A549 (cell line): Measurements from ENCODE around the gene ITPA. TPM values are rescaled to one million over a fixed set of nuclear protein-coding genes. Genes with fewer than 3 reads are reported as not detected.
A peak's percentile ranks its signal among the peaks of the same experiment; 100 is the strongest.

Experiments
- ATAC-seq, 2 experiments: fragments of 200-7000 bp in 1 of 2; fragments of >200 bp in 1 of 2; cut with Nextera tagmentation in 1 of 2; cut with Tn5 transposase in 1 of 2; 3 replicates each; pipeline versions ENCODE4 v1.8.0 to v1.9.1; 2018 to 2020; ENCODE audit warnings: mild to moderate bottlenecking in 1 of 2, moderate library complexity in 1 of 2
- CTCF ChIA-PET: fragments of 300-600 bp; sonication (Branson Sonifier 250); formaldehyde crosslinking; extraction: SDS; loops from one replicate; lab custom pipeline; 2021; ENCODE audit warnings: antibody characterized with exemption, inconsistent platforms; lab: Yijun Ruan, JAX
- POLR2A ChIA-PET: fragments of 350-600 bp; formaldehyde crosslinking; extraction: SDS; loops from one replicate; lab custom pipeline; 2021; ENCODE audit warnings: antibody characterized with exemption, inconsistent platforms; lab: Yijun Ruan, JAX
- DNase-seq, 2 experiments: peaks; one replicate each; pipeline versions ENCODE4 v3.0.0 to v3.0.0-alpha.2; 2011 to 2016; ENCODE audit warnings: low read depth in 1 of 2, low spot score in 1 of 2
- FAIRE-seq: peaks from 2 replicates; lab custom pipeline; 2011; peaks lifted over from hg19 to GRCh38; lab: Jason Lieb, UNC
- H3K27ac ChIP-seq, 2 experiments: fragments of >200 bp; sonication (Bioruptor Twin); formaldehyde crosslinking; 3 replicates each; pipeline ENCODE4 v1.5.1; 2016 to 2017
- H3K4me1 ChIP-seq: fragments of >200 bp; sonication (Bioruptor Twin); formaldehyde crosslinking; 3 replicates; pipeline ENCODE4 v1.6.1; 2016
- H3K4me2 ChIP-seq: fragments of >200 bp; sonication (Bioruptor Twin); formaldehyde crosslinking; 3 replicates; pipeline ENCODE4 v1.6.1; 2016
- H3K4me3 ChIP-seq: fragments of >200 bp; sonication (Bioruptor Twin); formaldehyde crosslinking; 3 replicates; pipeline ENCODE4 v1.5.1; 2016
- H3K9me3 ChIP-seq: fragments of >200 bp; sonication (Bioruptor Twin); formaldehyde crosslinking; 3 replicates; pipeline ENCODE4 v1.6.1; 2016
- CHD2 ChIP-seq: fragments of 150-350 bp; IDR thresholded peaks from 2 replicates; pipeline ENCODE4 v1.6.1; 2014; ENCODE audit warnings: low read length; ENCODE audit not compliant: partially characterized antibody
- EHF ChIP-seq: fragments of 250-450 bp; sonication (Bioruptor Pico); IDR thresholded peaks from 2 replicates; pipeline ENCODE4 v1.5.0; 2020; ENCODE audit warnings: mild to moderate bottlenecking
- EHMT2 ChIP-seq: fragments of 200-600 bp; sonication (generic); IDR thresholded peaks from 2 replicates; pipeline ENCODE4 v1.6.1; 2016; ENCODE audit warnings: antibody characterized with exemption, low read depth, mild to moderate bottlenecking, moderate library complexity
- EP300 ChIP-seq, 2 experiments: fragments of >200 bp; sonication (Bioruptor Twin); formaldehyde crosslinking; IDR thresholded peaks; 2 replicates in 1 of 2; 3 replicates in 1 of 2; pipeline ENCODE4 v1.6.1; 2016 to 2017
- HOXA7 ChIP-seq: fragments of 250-450 bp; sonication (Bioruptor Pico); IDR thresholded peaks from 2 replicates; pipeline ENCODE4 v1.5.0; 2020; ENCODE audit warnings: mild to moderate bottlenecking, moderate library complexity
- HOXB5 ChIP-seq: fragments of 250-450 bp; sonication (Bioruptor Pico); IDR thresholded peaks from 2 replicates; pipeline ENCODE4 v1.5.0; 2020; ENCODE audit warnings: mild to moderate bottlenecking, moderate library complexity
- JUN ChIP-seq, 2 experiments: fragments of >200 bp; sonication (Bioruptor Twin); formaldehyde crosslinking; IDR thresholded peaks; 2 replicates in 1 of 2; 3 replicates in 1 of 2; pipeline ENCODE4 v1.6.1; 2016 to 2017
- KDM5A ChIP-seq: fragments of 200-600 bp; sonication (generic); IDR thresholded peaks from 2 replicates; pipeline ENCODE4 v1.6.1; 2016; ENCODE audit warnings: antibody characterized with exemption, mild to moderate bottlenecking
- MYC ChIP-seq: IDR thresholded peaks from 2 replicates; pipeline ENCODE4 v1.6.1; 2012; ENCODE audit warnings: mild to moderate bottlenecking, inconsistent platforms, low read length, improper control_type of control experiment, borderline replicate concordance
- NR3C1 ChIP-seq: fragments of >200 bp; sonication (Bioruptor Twin); formaldehyde crosslinking; IDR thresholded peaks from 3 replicates; pipeline ENCODE4 v1.6.1; 2017
- RARB ChIP-seq: fragments of 250-450 bp; sonication (Bioruptor Pico); IDR thresholded peaks from 2 replicates; pipeline ENCODE4 v1.8.0; 2021; ENCODE audit warnings: mild to moderate bottlenecking, moderate library complexity
- RCOR1 ChIP-seq: fragments of 150-350 bp; IDR thresholded peaks from 2 replicates; pipeline ENCODE4 v1.6.1; 2014; ENCODE audit warnings: antibody characterized with exemption, low read length, low read depth
- RFX5 ChIP-seq: fragments of 450-650 bp; IDR thresholded peaks from 2 replicates; pipeline ENCODE4 v1.7.1; 2014; ENCODE audit warnings: antibody characterized with exemption, mild to moderate bottlenecking, moderate library complexity
- SMC3 ChIP-seq: fragments of >200 bp; sonication (Bioruptor Twin); formaldehyde crosslinking; IDR thresholded peaks from 3 replicates; pipeline ENCODE4 v1.6.1; 2018; ENCODE audit warnings: inconsistent platforms
- TFCP2L1 ChIP-seq: fragments of 250-450 bp; sonication (Bioruptor Pico); IDR thresholded peaks from 2 replicates; pipeline ENCODE4 v1.5.0; 2021; ENCODE audit warnings: mild to moderate bottlenecking
- ZC3H11A ChIP-seq: fragments of 450-650 bp; IDR thresholded peaks from 2 replicates; pipeline ENCODE4 v1.6.1; 2014; ENCODE audit warnings: antibody characterized with exemption, mild to moderate bottlenecking
- ZFP36 ChIP-seq: fragments of 450-650 bp; IDR thresholded peaks from 2 replicates; pipeline ENCODE4 v1.6.1; 2014; ENCODE audit warnings: borderline replicate concordance; ENCODE audit not compliant: partially characterized antibody
- WGBS: methylation state at CpG from one replicate; pipeline ENCODE4 v1.1.6; 2017; ENCODE audit errors: missing lambda C conversion rate; 5-methylcytosine and 5-hydroxymethylcytosine counted together
- polyA plus RNA-seq, 4 experiments: library from polyadenylated mRNA; depleted of rRNA in 3 of 4; stranded (reverse); fragments of >200 nt; fragmentation: RNase III in 1 of 4; extraction: RNeasy Plus Mini Kit Qiagen cat#74134 plus additional on column Dnase treatment in 1 of 4; gene quantifications; 2 replicates in 3 of 4; 3 replicates in 1 of 4; pipeline ENCODE4 v1.2.3, GENCODE V29; 2011 to 2017
- TF ChIP-seq, protein P1 (sequence below): fragments of 450-650 bp; IDR thresholded peaks from 2 replicates; pipeline ENCODE4 v1.6.1; 2014; ENCODE audit warnings: antibody characterized with exemption
- TF ChIP-seq, protein P2 (sequence below): fragments of 250-450 bp; sonication (Bioruptor Pico); IDR thresholded peaks from 2 replicates; pipeline ENCODE4 v1.5.0; 2020; ENCODE audit warnings: low read depth, mild to moderate bottlenecking, moderate library complexity
- TF ChIP-seq, protein P3 (sequence below): fragments of 250-450 bp; sonication (Bioruptor Pico); IDR thresholded peaks from 2 replicates; pipeline ENCODE4 v1.5.0; 2021; ENCODE audit warnings: mild to moderate bottlenecking, moderate library complexity, borderline replicate concordance
- TF ChIP-seq, protein P4 (sequence below): fragments of >200 bp; sonication (Bioruptor Twin); formaldehyde crosslinking; IDR thresholded peaks from 3 replicates; pipeline ENCODE4 v1.5.1; 2016
- TF ChIP-seq, protein P5 (sequence below): fragments of >200 bp; sonication (Bioruptor Twin); formaldehyde crosslinking; IDR thresholded peaks from 2 replicates; pipeline ENCODE4 v1.6.1; 2016

Gene ITPA
- polyA plus RNA-seq, 2 of the 4 experiments (the other 2 are of a cell fraction): 54.0 to 106 TPM

DNA sequence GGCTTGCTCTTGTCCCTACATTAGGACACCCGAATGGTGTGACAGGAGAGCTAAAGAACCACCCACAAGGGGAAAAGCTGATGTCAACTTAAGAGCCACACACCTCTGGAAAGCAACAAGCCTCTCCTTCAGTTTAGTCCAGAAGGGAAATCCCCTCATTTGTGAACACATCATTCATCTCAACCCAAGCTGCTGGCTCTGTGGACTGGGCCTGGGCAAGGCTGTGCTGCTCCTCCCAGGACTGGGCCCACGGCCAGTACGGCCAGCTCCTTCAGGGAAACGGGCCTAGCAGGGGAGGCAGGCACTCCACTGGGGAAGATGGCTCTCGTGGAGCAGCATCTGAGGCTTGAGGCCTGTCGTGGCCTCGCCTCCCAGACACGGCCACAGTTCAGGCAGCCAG lies 42.5 kb downstream of the ITPA start:
- TF ChIP-seq, protein P1, sequence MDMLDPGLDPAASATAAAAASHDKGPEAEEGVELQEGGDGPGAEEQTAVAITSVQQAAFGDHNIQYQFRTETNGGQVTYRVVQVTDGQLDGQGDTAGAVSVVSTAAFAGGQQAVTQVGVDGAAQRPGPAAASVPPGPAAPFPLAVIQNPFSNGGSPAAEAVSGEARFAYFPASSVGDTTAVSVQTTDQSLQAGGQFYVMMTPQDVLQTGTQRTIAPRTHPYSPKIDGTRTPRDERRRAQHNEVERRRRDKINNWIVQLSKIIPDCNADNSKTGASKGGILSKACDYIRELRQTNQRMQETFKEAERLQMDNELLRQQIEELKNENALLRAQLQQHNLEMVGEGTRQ: no peak
- no peak for TF ChIP-seq EHF (CRISPR knock-in tag)
- no peak for TF ChIP-seq JUN (IDR thresholded peaks at IDR 0.05)
- TF ChIP-seq, protein P2, sequence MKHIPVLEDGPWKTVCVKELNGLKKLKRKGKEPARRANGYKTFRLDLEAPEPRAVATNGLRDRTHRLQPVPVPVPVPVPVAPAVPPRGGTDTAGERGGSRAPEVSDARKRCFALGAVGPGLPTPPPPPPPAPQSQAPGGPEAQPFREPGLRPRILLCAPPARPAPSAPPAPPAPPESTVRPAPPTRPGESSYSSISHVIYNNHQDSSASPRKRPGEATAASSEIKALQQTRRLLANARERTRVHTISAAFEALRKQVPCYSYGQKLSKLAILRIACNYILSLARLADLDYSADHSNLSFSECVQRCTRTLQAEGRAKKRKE (CRISPR knock-in tag): no peak
- no peak for TF ChIP-seq EHMT2
- TF ChIP-seq, all 56 proteins: peak for 0
- Histone ChIP-seq H3K4me1 (no peaks in the 10 kb centered on the region), H3K4me2 (no peak overlapping the region), H3K9me3 (no peaks in the 10 kb centered on the region), H3K4me3 (no peak overlapping the region), H3K27ac (no peak overlapping the region)
- FAIRE-seq (no peak), ATAC-seq (no peak), DNase-seq (no peak)
- ChIA-PET CTCF (interaction anchor here (0.6 to 7.6 kb wide), 13 partner anchors 8 to 198 kb away, joined by 3 to 69 read pairs (median 4); partner anchors contain the start of gene SLC4A11), POLR2A (no interaction called here)
- WGBS: 86% methylated on average over 6 of the region's 8 CpGs

DNA sequence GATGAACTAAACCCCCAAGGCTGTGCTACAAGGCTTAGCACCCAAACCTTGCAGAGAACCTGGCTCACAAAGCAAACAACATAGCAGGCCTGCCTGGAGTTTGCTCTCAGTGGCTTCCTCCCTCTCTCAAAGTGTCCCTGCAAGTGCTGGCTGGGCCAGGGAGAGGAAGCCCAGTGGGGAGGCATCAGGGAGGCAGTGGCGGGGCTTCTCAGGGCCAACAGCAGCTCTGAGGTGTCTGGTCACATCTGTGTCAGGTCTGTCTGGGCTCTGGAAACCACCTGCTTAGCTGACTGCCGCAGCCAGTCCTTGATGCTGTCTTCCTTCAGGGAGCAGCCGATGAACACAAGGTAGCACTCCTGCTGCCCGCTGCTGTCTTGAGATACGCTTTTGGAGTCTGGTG lies 46.4 kb downstream of the ITPA start:
- ChIA-PET POLR2A (no interaction called here), CTCF (interaction anchor here (0.8 to 1.6 kb wide), 5 partner anchors 13 to 255 kb away, joined by 3 to 4 read pairs (median 3); no protein-coding TSS in a partner anchor)
- no peak overlapping the region for H3K4me3 ChIP-seq
- ATAC-seq: no peak
- no peak overlapping the region for H3K27ac ChIP-seq
- TF ChIP-seq MYC (no peak), SMC3 (no peak), NR3C1 (no peak), RCOR1 (no peak)
- TF ChIP-seq, protein P3, sequence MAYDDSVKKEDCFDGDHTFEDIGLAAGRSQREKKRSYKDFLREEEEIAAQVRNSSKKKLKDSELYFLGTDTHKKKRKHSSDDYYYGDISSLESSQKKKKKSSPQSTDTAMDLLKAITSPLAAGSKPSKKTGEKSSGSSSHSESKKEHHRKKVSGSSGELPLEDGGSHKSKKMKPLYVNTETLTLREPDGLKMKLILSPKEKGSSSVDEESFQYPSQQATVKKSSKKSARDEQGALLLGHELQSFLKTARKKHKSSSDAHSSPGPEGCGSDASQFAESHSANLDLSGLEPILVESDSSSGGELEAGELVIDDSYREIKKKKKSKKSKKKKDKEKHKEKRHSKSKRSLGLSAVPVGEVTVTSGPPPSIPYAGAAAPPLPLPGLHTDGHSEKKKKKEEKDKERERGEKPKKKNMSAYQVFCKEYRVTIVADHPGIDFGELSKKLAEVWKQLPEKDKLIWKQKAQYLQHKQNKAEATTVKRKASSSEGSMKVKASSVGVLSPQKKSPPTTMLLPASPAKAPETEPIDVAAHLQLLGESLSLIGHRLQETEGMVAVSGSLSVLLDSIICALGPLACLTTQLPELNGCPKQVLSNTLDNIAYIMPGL (CRISPR knock-in tag): no peak
- TF ChIP-seq, protein P1: no peak
- FAIRE-seq: no peak
- no peaks in the 10 kb centered on the region for H3K4me1 ChIP-seq
- 95% methylated on average over 5 of the region's 5 CpGs for WGBS
- no peaks in the 10 kb centered on the region for H3K9me3 ChIP-seq
- no peak for DNase-seq
- H3K4me2 ChIP-seq: no peak overlapping the region

DNA sequence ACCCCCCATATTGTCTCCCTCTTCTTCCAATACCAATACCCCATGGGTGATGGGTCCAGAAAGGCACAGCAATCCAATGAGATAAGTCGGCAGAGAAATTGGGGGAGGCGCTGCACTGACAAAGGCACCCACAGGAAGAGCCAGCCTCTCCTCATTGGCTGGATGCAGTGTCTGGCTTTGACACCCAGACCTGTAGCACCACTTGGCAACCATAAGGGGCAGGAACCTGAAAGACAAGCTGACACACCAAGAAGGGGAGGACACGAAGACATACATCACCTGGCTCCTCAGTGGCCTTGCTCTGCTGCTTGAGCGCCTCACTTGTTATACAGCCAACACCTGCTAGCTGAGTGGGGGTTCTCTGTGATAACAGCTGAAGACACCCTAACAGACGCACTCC lies 49.1 kb downstream of the ITPA start:
- POLR2A ChIA-PET: no interaction called here
- 90% methylated on average over 5 of the region's 5 CpGs for WGBS

DNA sequence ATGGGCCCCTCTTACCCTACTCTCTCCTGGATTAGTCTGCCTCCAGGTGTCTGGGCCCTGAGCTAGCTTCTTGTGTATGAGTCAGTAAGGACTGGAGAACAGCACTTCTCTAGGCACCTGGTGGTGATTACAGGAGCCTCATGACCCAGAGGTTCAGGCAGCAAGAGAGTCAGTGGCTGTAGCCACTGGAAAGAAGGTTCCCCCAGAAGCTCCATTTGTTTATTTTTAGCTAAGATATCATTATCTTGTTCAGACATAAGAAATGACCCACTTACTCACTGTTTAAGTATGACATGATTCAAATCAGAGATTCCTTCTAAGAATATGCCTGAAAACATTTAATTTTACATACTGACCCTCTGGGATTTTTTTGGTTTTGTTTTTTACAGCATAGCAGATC lies 53.3 kb downstream of the ITPA start:
- H3K4me3 ChIP-seq: no peak overlapping the region
- POLR2A ChIA-PET: no interaction called here
- no peaks in the 10 kb centered on the region for H3K9me3 ChIP-seq
- no peak overlapping the region for H3K27ac ChIP-seq
- ATAC-seq (no peak), DNase-seq (no peak), FAIRE-seq (no peak)
- no peaks in the 10 kb centered on the region for H3K4me1 ChIP-seq
- H3K4me2 ChIP-seq: no peak overlapping the region
- CTCF ChIA-PET: interaction anchor here (1.0 to 3.0 kb wide), 5 partner anchors 10 to 147 kb away, joined by 3 to 13 read pairs (median 6); no protein-coding TSS in a partner anchor
- TF ChIP-seq RARB (CRISPR knock-in tag): no peak
- TF ChIP-seq CHD2: no peak
- no peak for TF ChIP-seq KDM5A
- TF ChIP-seq ZC3H11A: no peak
- no peak for TF ChIP-seq HOXA7 (CRISPR knock-in tag)
- TF ChIP-seq, protein P4, sequence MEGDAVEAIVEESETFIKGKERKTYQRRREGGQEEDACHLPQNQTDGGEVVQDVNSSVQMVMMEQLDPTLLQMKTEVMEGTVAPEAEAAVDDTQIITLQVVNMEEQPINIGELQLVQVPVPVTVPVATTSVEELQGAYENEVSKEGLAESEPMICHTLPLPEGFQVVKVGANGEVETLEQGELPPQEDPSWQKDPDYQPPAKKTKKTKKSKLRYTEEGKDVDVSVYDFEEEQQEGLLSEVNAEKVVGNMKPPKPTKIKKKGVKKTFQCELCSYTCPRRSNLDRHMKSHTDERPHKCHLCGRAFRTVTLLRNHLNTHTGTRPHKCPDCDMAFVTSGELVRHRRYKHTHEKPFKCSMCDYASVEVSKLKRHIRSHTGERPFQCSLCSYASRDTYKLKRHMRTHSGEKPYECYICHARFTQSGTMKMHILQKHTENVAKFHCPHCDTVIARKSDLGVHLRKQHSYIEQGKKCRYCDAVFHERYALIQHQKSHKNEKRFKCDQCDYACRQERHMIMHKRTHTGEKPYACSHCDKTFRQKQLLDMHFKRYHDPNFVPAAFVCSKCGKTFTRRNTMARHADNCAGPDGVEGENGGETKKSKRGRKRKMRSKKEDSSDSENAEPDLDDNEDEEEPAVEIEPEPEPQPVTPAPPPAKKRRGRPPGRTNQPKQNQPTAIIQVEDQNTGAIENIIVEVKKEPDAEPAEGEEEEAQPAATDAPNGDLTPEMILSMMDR: no peak
- TF ChIP-seq EP300 (IDR thresholded peaks at IDR 0.05): no peak
- TF ChIP-seq HOXB5 (CRISPR knock-in tag): no peak

More for the DNA sequence above, 49.1 kb downstream of the ITPA start:
- FAIRE-seq (no peak), ATAC-seq (peak in 1 of 2 experiments; percentile 44; a peak in 4 of 6 replicates), DNase-seq (no peak)
- H3K4me2 ChIP-seq: no peak overlapping the region
- H3K27ac ChIP-seq: no peak overlapping the region
- CTCF ChIA-PET: interaction anchor here (0.9 to 1.7 kb wide), 7 partner anchors 8 to 67 kb away, joined by 3 to 8 read pairs (median 5); no protein-coding TSS in a partner anchor
- H3K9me3 ChIP-seq: no peaks in the 10 kb centered on the region
- H3K4me3 ChIP-seq: no peak overlapping the region
- H3K4me1 ChIP-seq: no peaks in the 10 kb centered on the region
- TF ChIP-seq TFCP2L1 (CRISPR knock-in tag) (no peak), RFX5 (no peak), ZFP36 (no peak)
- TF ChIP-seq, protein P5, sequence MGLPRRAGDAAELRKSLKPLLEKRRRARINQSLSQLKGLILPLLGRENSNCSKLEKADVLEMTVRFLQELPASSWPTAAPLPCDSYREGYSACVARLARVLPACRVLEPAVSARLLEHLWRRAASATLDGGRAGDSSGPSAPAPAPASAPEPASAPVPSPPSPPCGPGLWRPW: no peak
- TF ChIP-seq, all 56 proteins: peak for 0
